Heart left ventricle (tissue), 13 donors: ENCODE measurements around the gene DRD1.

Experiments used
- POLR2A ChIP-seq, 2 donors: fragments of 450-650 bp; IDR thresholded peaks; one replicate each; pipeline ENCODE4 v1.6.1; 2017; ENCODE audit warnings: antibody characterized with exemption in 2 of 2, mild to moderate bottlenecking in 2 of 2, moderate library complexity in 2 of 2
- TF ChIP-seq, protein P1 (sequence below), 12 donors: fragments of 200-600 bp; sonication (generic) in 4 of 12; IDR thresholded peaks; one replicate each; pipeline versions ENCODE4 v1.5.0 to v1.8.0; 2018 to 2022; ENCODE audit warnings: antibody characterized with exemption in 12 of 12, mild to moderate bottlenecking in 5 of 12
- donor health status: ischemic (EF 13 %, LVEDD 7.1; RV severe dilation, severe dysfunction).
- donor health status: DM: no; HTN: yes; CAD: no.
- donor health status: DM: no; HTN: no; CAD: no.
- donor health status: ischemic (EF 25% LVEDD 6.9; RV normal size, moderate dysfunction).
- donor health status: ischemic (EF 25% LVEDD 5.7; RV mildly dilated, moderate dysfunction).
- donor health status: ischemic (EF 35%, LVEDD 5.7; RV mildly dilated, moderate dysfunction).
- donor health status: nonischemic (EF 11% LVEDD 7.7; RV severe dilation, severe dysfunction).
- donor health status: DM: yes; HTN: yes; CAD: no.
- donor health status: PGD.
- donor health status: ischemic (EF 29% LVEDD 5.4; RV normal size, mild dysfunction).
- donor health status: nonischemic (EF 23%, LVEDD 6.1; RV moderate dilation, normal function).

DNA sequence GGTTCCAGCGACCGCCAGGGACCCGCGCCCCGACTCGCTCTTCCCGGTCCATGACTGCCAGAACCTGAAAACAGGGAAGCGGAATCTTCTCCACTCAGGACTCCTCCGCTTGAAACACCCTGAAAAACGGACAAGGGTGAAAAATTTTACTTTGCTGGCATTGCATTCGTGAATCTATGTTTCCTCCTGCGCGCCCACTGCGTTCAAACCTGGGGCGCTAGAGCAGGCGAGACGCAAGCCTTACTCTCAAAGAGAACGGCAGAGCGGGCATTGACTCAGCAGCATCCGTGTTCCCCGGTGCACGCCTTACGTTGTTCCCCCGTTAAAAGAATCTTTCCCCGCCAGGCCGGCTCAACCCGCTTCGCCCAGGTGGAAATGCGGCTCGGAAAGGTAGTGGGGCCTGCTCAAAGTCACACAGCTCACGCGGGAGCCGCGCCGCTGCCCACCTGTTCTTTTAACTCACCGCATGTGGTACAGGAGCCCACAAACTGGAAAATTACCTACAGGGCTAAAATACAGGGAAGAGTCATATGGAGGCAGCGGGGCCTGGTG, 999 bp upstream of the DRD1 start:
- no peak for TF ChIP-seq POLR2A (IDR thresholded peaks at IDR 0.05)
- TF ChIP-seq, protein P1, sequence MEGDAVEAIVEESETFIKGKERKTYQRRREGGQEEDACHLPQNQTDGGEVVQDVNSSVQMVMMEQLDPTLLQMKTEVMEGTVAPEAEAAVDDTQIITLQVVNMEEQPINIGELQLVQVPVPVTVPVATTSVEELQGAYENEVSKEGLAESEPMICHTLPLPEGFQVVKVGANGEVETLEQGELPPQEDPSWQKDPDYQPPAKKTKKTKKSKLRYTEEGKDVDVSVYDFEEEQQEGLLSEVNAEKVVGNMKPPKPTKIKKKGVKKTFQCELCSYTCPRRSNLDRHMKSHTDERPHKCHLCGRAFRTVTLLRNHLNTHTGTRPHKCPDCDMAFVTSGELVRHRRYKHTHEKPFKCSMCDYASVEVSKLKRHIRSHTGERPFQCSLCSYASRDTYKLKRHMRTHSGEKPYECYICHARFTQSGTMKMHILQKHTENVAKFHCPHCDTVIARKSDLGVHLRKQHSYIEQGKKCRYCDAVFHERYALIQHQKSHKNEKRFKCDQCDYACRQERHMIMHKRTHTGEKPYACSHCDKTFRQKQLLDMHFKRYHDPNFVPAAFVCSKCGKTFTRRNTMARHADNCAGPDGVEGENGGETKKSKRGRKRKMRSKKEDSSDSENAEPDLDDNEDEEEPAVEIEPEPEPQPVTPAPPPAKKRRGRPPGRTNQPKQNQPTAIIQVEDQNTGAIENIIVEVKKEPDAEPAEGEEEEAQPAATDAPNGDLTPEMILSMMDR (IDR thresholded peaks at IDR 0.05), result peak in 2 of 12 donors; percentile 14 to 22
